Thymus (tissue), 11 donors: ENCODE measurements around the gene CCDC6. TPM values are rescaled to one million over a fixed set of nuclear protein-coding genes. Genes with fewer than 3 reads are reported as not detected.
"Not testable (repeated sequence)": the region's sequence is repeated elsewhere in the genome, so short reads cannot be mapped to it uniquely, and the experiment has no call there.

Source experiments
- DNase-seq, 9 donors: peaks; one replicate each; pipeline ENCODE4 v3.0.0-alpha.2; 2013; ENCODE audit warnings: low spot score in 9 of 9, low read depth in 6 of 9, missing footprints in 1 of 9
- H3K27ac ChIP-seq, 2 donors: one replicate each; pipeline ENCODE4 v1.5.1; 2013; ENCODE audit warnings: control low read depth in 1 of 2, low read depth in 1 of 2, low read length in 1 of 2, mild to moderate bottlenecking in 1 of 2, moderate library complexity in 1 of 2
- H3K27me3 ChIP-seq, 2 donors: one replicate each; pipeline ENCODE4 v1.5.1; 2013; ENCODE audit warnings: low read length in 1 of 2; ENCODE audit not compliant: control insufficient read depth in 2 of 2, insufficient read depth in 1 of 2
- H3K36me3 ChIP-seq, 2 donors: one replicate each; pipeline ENCODE4 v1.5.1; 2013; ENCODE audit warnings: low read length in 1 of 2, mild to moderate bottlenecking in 1 of 2, moderate library complexity in 1 of 2; ENCODE audit not compliant: control insufficient read depth in 2 of 2, insufficient read depth in 2 of 2
- H3K4me1 ChIP-seq, 2 donors: one replicate each; pipeline ENCODE4 v1.5.1; 2013; ENCODE audit warnings: low read length in 2 of 2; ENCODE audit not compliant: control insufficient read depth in 2 of 2, insufficient read depth in 2 of 2
- H3K4me3 ChIP-seq, 2 donors: one replicate each; pipeline ENCODE4 v1.5.1; 2013; ENCODE audit warnings: low read length in 2 of 2, control low read depth in 1 of 2, mild to moderate bottlenecking in 1 of 2
- H3K9me3 ChIP-seq, 2 donors: one replicate each; pipeline ENCODE4 v1.5.1; 2013; ENCODE audit warnings: low read length in 1 of 2, mild to moderate bottlenecking in 1 of 2; ENCODE audit not compliant: control insufficient read depth in 2 of 2, insufficient read depth in 1 of 2
- WGBS: extraction: QIAGEN DNeasy Blood & Tissue Kit; methylation state at CpG from one replicate; pipeline ENCODE4 v1.1.7; 2013; 5-methylcytosine and 5-hydroxymethylcytosine counted together
- polyA plus RNA-seq: library from polyadenylated mRNA; stranded (reverse); fragments of 200-250 nt; gene quantifications from one replicate; pipeline ENCODE4 v1.2.3, GENCODE V29; 2013
- total RNA-seq: library from RNA; stranded (reverse); fragments of 120-200 nt; gene quantifications from one replicate; pipeline ENCODE4 v1.2.4, GENCODE V29; 2013
- donor health status: healthy.

Gene CCDC6
- total and polyA plus RNA-seq, 2 donors, result 9.3 to 19.9 TPM

- not testable (repeated sequence) for H3K4me3 ChIP-seq, H3K4me1 ChIP-seq, H3K27me3 ChIP-seq, H3K27ac ChIP-seq, H3K9me3 ChIP-seq, DNase-seq
- 50% methylated on average over 2 of the region's 2 CpGs for WGBS
- H3K36me3 ChIP-seq, result peaks cover 21 to 36% of the 10 kb centered on the region in 2 donors
Measured at GRCh38 chr10:59790080-59790479, 116.3 kb downstream of the CCDC6 start.

DNA sequence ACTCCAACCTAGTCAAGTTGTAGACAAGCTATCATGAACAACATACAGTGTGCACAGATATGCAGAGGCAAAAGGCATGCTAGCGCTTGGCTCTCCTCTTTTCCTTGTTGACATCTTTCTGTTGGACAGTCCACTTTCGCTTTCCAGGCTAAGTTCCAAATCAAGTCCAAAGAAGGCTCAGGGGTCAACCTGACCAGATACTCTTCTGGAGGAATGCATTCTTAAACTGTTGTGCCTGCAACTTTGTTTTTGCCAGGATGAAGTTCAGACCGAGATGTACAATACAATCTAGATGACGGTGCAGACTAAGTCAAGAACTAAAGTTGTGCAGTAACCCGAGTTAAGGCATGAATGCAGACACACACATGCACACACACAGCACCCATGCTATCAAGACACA lies 117.4 kb downstream of the CCDC6 start:
- H3K4me1 ChIP-seq, H3K27ac ChIP-seq, H3K4me3 ChIP-seq, H3K27me3 ChIP-seq, DNase-seq, H3K9me3 ChIP-seq: not testable (repeated sequence)
- over 99% methylated on average over 5 of the region's 5 CpGs for WGBS
- peaks cover 15 to 27% of the 10 kb centered on the region in 2 donors for H3K36me3 ChIP-seq

DNA sequence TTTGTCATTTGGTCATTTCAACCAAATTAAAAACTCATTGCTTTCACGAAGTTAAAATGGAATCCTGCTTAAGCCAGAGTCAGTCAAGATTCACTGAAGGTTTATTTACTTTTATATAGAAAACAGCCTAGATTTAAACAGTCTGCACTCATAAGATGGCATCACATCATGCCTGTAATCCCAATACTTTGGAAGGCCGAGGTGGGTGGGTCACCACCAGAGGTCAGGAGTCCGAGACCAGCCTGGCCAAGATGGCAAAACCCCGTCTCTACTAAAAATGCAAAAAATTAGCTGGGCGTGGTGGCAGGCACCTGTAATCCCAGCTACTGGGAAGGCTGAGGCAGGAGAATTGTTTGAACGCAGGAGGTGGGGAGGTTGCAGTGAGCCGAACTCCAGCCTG lies 119.3 kb downstream of the CCDC6 start:
- not testable (repeated sequence) for H3K4me1 ChIP-seq, H3K27ac ChIP-seq, H3K27me3 ChIP-seq, H3K4me3 ChIP-seq, H3K9me3 ChIP-seq, DNase-seq
- peaks cover 3 to 13% of the 10 kb centered on the region in 2 donors for H3K36me3 ChIP-seq
- 96% methylated on average over 7 of the region's 7 CpGs for WGBS

DNA sequence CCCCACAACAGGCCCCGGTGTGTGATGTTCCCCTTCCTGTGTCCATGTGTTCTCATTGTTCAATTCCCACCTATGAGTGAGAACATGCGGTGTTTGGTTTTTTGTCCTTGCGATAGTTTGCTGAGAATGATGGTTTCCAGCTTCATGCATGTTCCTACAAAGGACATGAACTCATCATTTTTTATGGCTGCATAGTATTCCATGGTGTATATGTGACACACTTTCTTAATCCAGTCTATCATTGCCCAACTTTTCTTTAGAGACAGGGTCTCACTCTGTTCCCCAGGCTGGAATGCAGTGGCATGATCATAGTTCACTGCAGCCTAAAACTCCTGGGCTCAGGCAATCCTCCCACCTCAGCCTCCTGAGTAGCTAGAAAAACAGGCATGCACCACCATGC lies 120.9 kb downstream of the CCDC6 start:
- H3K27me3 ChIP-seq, H3K4me3 ChIP-seq, H3K4me1 ChIP-seq, H3K36me3 ChIP-seq, DNase-seq, H3K27ac ChIP-seq, H3K9me3 ChIP-seq: not testable (repeated sequence)
- WGBS, result 100% methylated on average over 2 of the region's 3 CpGs

DNA sequence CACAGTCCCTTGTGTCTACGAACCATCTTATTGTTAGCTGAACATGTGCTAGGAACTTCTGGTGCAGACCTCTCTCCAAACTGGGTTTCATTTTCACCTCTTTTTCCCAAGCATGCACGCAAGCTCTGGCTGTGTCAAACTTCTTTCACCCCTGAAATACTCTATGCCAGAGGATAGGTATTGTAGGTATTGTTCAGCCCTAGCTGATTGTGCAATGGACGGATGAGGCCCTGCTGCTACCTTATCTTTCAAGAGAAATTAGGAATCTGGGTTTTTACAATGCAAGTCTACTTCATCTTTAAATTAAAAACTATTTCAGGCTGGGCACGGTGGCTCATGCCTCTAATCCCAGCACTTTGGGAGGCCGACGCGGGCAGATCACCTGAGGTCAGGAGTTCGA lies 124.8 kb downstream of the CCDC6 start:
- WGBS, result 94% methylated on average over 8 of the region's 8 CpGs
- no peak for DNase-seq
- H3K27ac ChIP-seq, result no peak overlapping the region
- H3K4me3 ChIP-seq, result no peak overlapping the region
- H3K36me3 ChIP-seq, result no peaks in the 10 kb centered on the region
- H3K9me3 ChIP-seq, result peaks cover 0 to 7% of the 10 kb centered on the region in 2 donors
- no peaks in the 10 kb centered on the region for H3K4me1 ChIP-seq
- no peaks in the 10 kb centered on the region for H3K27me3 ChIP-seq

- Histone ChIP-seq H3K4me3 (no peak overlapping the region), H3K27me3 (no peaks in the 10 kb centered on the region), H3K36me3 (no peaks in the 10 kb centered on the region), H3K27ac (no peak overlapping the region), H3K9me3 (peaks cover 0 to 7% of the 10 kb centered on the region in 2 donors), H3K4me1 (no peaks in the 10 kb centered on the region)
- WGBS, result 95% methylated on average over 6 of the region's 6 CpGs
- DNase-seq, result no peak
Measured at GRCh38 chr10:59779756-59780533, 126.4 kb downstream of the CCDC6 start.

DNA sequence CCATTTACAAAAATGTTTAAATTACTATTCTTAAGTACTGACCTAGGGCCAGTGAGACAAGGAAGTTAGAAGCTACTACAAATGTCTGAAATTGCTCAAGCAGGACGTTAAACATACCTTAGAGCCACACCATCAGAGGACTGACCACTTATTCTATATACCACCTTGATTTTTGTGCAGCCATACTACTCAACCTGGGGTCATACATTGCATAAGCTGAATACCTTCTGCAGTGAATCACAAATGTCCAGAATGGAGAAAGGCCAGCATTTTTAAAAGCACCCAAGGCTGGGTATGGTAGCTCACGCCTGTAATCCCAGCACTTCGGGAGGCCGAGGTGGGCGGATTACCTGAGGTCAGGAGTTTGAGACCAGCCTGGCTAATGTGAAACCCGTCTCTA lies 131.9 kb downstream of the CCDC6 start:
- Histone ChIP-seq H3K9me3 (peaks cover 0 to 7% of the 10 kb centered on the region in 2 donors), H3K27ac (no peak overlapping the region), H3K4me3 (no peak overlapping the region), H3K4me1 (no peaks in the 10 kb centered on the region), H3K27me3 (no peaks in the 10 kb centered on the region), H3K36me3 (no peaks in the 10 kb centered on the region)
- WGBS, result 95% methylated on average over 6 of the region's 6 CpGs
- DNase-seq, result no peak

- Histone ChIP-seq H3K27me3 (no peaks in the 10 kb centered on the region), H3K36me3 (no peaks in the 10 kb centered on the region), H3K4me1 (no peaks in the 10 kb centered on the region), H3K4me3 (no peak overlapping the region), H3K27ac (no peak overlapping the region), H3K9me3 (peaks cover 0 to 7% of the 10 kb centered on the region in 2 donors)
- no peak for DNase-seq
- WGBS, result 97% methylated on average over 2 of the region's 2 CpGs
Measured at GRCh38 chr10:59773088-59773487, 133.3 kb downstream of the CCDC6 start.

DNA sequence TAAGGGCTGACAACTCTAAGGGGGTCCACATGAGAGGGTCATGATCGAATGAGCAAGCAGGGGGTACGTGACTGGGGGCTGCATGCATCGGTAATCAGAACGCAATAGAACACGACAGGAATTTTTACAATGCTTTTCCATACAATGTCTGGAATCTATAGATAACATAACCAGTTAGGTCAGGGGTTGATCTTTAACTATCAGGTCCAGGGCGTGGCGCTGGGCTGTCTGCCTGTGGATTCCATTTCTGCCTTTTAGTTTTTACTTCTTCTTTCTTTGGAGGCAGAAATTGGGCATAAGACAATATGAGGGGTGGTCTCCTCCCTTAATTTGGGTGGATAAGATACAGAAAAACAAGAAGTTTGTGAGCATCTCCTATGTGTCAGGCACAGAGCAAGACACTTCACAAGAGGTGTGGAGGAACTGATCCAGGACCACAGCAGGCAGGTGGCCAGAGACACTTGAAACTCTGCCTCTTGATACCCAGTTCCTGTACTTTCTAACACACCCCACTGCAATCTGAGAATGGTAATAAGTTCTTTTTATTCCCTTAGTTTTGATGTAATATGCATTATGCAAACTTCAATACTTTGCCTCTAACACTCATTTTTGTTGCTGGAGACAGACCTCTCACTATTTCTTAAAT lies 135.1 kb downstream of the CCDC6 start:
- no peaks in the 10 kb centered on the region for H3K9me3 ChIP-seq
- no peaks in the 10 kb centered on the region for H3K4me1 ChIP-seq
- no peak overlapping the region for H3K4me3 ChIP-seq
- no peaks in the 10 kb centered on the region for H3K27me3 ChIP-seq
- DNase-seq, result no peak
- H3K36me3 ChIP-seq, result no peaks in the 10 kb centered on the region
- no peak overlapping the region for H3K27ac ChIP-seq
- WGBS, result 92% methylated on average over 7 of the region's 7 CpGs
